ENCODE results near the gene FCGR2B. TPM values are rescaled to one million over a fixed set of nuclear protein-coding genes. Genes with fewer than 3 reads are reported as not detected.
"Not testable (repeated sequence)": the region's sequence is repeated elsewhere in the genome, so short reads cannot be mapped to it uniquely, and the experiment has no call there.

Gene FCGR2B
- total RNA-seq, 1 donor from 2014 or later: 31.9 TPM

GRCh38 chr1:161723459-161724141, 60.7 kb downstream of the FCGR2B start:
- Histone ChIP-seq H3K4me3 (no peak overlapping the region), H3K27me3 (ENCODE audit: low read depth) (peaks cover 7% of the 10 kb centered on the region), H3K36me3 (no peaks in the 10 kb centered on the region), H3K4me1 (peaks cover 22% of the 10 kb centered on the region), H3K9me3 (no peaks in the 10 kb centered on the region), H3K27ac (no peak overlapping the region)
- no peak for TF ChIP-seq CTCF (IDR thresholded peaks at IDR 0.05)
- ATAC-seq (no peak), DNase-seq (no peak)
- intact Hi-C loops (cut with DNase I): no loop called here

- intact Hi-C loops (cut with DNase I); H3K36me3 ChIP-seq; DNase-seq; ATAC-seq; H3K9me3 ChIP-seq; H3K27me3 ChIP-seq (ENCODE audit: low read depth): not testable (repeated sequence)
- H3K4me3 ChIP-seq: peak overlapping the region; percentile 75
- H3K27ac ChIP-seq: peak overlapping the region; percentile 90
- H3K4me1 ChIP-seq: peaks cover 17% of the 10 kb centered on the region
Observed at GRCh38 chr1:161725258-161725907, 62.4 kb downstream of the FCGR2B start.

- ATAC-seq: peak; percentile 50
- Histone ChIP-seq H3K9me3 (no peaks in the 10 kb centered on the region), H3K36me3 (no peaks in the 10 kb centered on the region), H3K4me3 (peak overlapping the region; percentile 75), H3K27me3 (ENCODE audit: low read depth) (peaks cover 7% of the 10 kb centered on the region), H3K4me1 (peaks cover 17% of the 10 kb centered on the region), H3K27ac (peak overlapping the region; percentile 90)
- TF ChIP-seq CTCF (IDR thresholded peaks at IDR 0.05): no peak
- intact Hi-C loops (cut with DNase I): no loop called here
- peak; percentile 74 for DNase-seq
Observed at GRCh38 chr1:161725908-161726472, 63.0 kb downstream of the FCGR2B start.

- no peaks in the 10 kb centered on the region for H3K36me3 ChIP-seq
- peak overlapping the region; percentile 75 for H3K4me3 ChIP-seq
- H3K27me3 ChIP-seq (ENCODE audit: low read depth): peaks cover 7% of the 10 kb centered on the region
- H3K9me3 ChIP-seq: no peaks in the 10 kb centered on the region
- ATAC-seq (peak; percentile 92 to 93), DNase-seq (peak; percentile 90)
- H3K27ac ChIP-seq: peak overlapping the region; percentile 90
- peaks cover 17% of the 10 kb centered on the region for H3K4me1 ChIP-seq
- intact Hi-C loops (cut with DNase I): no loop called here
- TF ChIP-seq CTCF (IDR thresholded peaks at IDR 0.05): no peak
Observed at GRCh38 chr1:161726473-161727255, 63.7 kb downstream of the FCGR2B start.

- intact Hi-C loops (cut with DNase I): no loop called here
- ATAC-seq: peak; percentile 0 to 2
Observed at GRCh38 chr1:161727256-161727924, 64.4 kb downstream of the FCGR2B start.

More at GRCh38 chr1:161727256-161727924, 64.4 kb downstream of the FCGR2B start:
- no peak for DNase-seq
- no peaks in the 10 kb centered on the region for H3K9me3 ChIP-seq
- peak overlapping the region; percentile 75 for H3K4me3 ChIP-seq
- TF ChIP-seq CTCF (IDR thresholded peaks at IDR 0.05): no peak
- peaks cover 2% of the 10 kb centered on the region for H3K27me3 ChIP-seq (ENCODE audit: low read depth)
- H3K4me1 ChIP-seq: peaks cover 17% of the 10 kb centered on the region
- H3K36me3 ChIP-seq: no peaks in the 10 kb centered on the region
- peak overlapping the region; percentile 90 for H3K27ac ChIP-seq

Other genes with a start within 250 kb of the FCGR2B start
- gene FCGR2A, start 157.7 kb upstream of the FCGR2B start, total RNA-seq: 223 TPM
- 13.0 TPM for gene HSPA6, start 138.6 kb upstream of the FCGR2B start, total RNA-seq
- 323 TPM for gene FCGR3A, start 113.3 kb upstream of the FCGR2B start, total RNA-seq
- gene FCGR3B, start 32.0 kb upstream of the FCGR2B start, total RNA-seq: 50.1 TPM
- gene FCRLA, start 44.1 kb downstream of the FCGR2B start, total RNA-seq: 0.32 TPM
- 2.8 TPM for gene FCRLB, start 58.4 kb downstream of the FCGR2B start, total RNA-seq
- gene DUSP12, start 86.6 kb downstream of the FCGR2B start, total RNA-seq: 16.4 TPM
- 31.3 TPM for gene ATF6, start 103.2 kb downstream of the FCGR2B start, total RNA-seq